ENCODE results near the gene MAEA.

Gene MAEA

DNA sequence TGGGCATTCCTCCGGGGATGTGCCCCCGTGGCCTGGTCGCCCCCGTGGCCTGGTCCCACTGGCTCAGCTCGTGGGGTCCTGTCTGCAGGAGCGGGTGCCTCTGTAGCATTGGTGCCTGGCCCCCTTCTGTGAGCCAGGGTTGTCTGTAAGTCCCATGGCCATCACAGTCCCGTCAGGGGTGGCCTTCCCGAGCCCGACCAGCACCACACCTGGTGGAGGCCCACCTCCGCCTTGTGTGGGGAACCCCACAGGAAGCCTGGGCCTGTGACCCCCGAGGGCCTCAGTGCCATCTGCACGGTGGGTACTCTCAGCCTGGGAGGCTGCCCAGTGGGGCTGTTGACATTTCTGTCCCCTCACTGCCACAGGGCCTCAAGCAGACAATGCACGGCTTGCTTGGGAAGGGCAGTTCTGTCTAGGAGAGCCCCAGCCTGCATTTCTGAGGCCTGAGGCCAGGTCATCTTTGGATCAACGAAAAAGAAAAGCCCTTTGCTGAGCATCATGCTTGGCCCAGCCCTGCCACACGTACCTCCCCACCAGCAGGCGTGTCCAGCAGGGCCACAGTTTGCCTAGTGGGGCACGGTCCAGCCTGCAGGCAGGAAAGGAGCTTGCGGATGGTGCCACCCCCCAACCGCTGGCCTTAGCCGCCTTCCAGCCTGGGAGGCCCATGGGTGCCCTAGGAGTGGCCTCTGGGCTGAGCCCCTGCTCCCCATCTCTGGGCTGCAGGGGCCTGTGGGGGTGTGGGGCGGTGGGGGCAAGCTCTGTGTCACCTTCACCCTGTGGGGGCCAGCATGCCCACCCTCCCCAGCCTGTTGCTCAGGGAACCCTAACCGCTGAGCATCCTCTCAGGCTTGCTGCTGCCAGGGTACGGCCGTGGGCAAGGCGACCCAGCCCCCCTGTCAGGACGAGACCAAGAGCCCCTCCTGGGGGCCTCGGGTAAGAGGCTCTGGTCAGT, 93.4 kb downstream of the MAEA start:
- no peak for DNase-seq

DNA sequence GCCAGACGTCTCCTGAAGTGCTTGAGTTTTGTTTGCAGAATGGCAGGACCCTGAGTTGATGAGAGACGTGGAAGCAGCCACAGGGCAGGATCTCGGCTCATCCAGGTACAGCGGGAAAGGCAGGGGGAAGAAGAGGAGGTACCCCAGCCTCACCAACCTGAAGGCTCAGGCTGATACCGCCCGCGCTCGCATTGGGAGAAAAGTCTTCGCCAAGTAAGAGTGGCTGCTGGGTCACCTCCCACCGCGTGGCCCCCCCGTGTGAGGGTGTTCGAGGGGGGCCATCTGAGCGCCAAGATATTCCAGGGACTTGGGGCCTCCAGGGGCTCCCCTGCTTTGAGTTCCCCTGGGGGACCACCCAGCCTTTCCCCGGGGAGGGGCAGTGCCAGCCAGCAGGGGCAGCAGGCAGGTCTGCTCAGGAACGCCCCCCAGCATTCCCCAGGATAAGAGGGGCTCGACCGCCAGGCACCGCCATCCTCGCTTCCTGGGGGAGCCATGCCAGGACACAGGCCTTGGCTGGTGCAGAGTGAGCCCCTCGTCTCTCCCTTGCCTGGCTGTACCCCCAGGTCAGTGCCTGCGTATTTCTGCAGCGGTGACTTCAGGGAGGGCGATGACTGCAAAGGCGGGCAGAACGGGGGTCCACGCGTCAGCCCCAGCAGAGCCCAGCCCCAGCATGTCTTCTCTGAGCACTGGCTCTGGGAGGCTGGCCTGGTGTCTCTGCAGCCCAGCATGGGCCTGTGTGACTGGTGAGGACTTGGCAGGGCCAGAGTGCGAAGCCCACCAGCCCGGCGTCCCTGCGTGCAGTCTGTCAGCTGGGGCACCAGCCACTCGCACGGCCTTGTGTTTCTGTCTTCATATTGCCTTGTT, 94.3 kb downstream of the MAEA start:
- no peak for DNase-seq

- no peak for DNase-seq
These were observed 95.1 kb downstream of the MAEA start for GRCh38 chr4:1384675-1385372.

GRCh38 chr4:1385373-1386340, 96.0 kb downstream of the MAEA start:
- DNase-seq, result no peak

Data from activated CD8-positive, alpha-beta memory T cell treated with anti-CD3 and anti-CD28 coated beads, Interleukin-2, amount 50 U/mL, for 48 hours (primary cell).